Naive B cell (primary cell): ENCODE results near the gene ARAP3. TPM values are rescaled to one million over a fixed set of nuclear protein-coding genes. Genes with fewer than 3 reads are reported as not detected.

ENCODE experiments used
- ATAC-seq, 2 donors: fragments of 150-1000 bp; cut with Tn5 transposase; 2 replicates each; pipeline ENCODE4 v1.10.0; 2021; ENCODE audit warnings: low read depth in 2 of 2, mild to moderate bottlenecking in 2 of 2, moderate library complexity in 2 of 2
- DNase-seq: peaks from one replicate; pipeline ENCODE4 v3.0.0; 2022
- H3K27ac Mint-ChIP-seq, 6 donors: one replicate each; pipeline ENCODE4 v1.8.0; 2020 to 2022; ENCODE audit warnings: mild to moderate bottlenecking in 6 of 6, mixed read lengths in 6 of 6, moderate library complexity in 5 of 6, inconsistent platforms in 2 of 6
- H3K27me3 Mint-ChIP-seq, 3 donors: one replicate each; pipeline ENCODE4 v1.8.0; 2021 to 2022; ENCODE audit warnings: mixed read lengths in 3 of 3, mild to moderate bottlenecking in 1 of 3
- H3K36me3 Mint-ChIP-seq, 2 donors: one replicate each; pipeline ENCODE4 v1.8.0; 2020 to 2022; ENCODE audit warnings: mixed read lengths in 2 of 2, inconsistent platforms in 1 of 2, mild to moderate bottlenecking in 1 of 2
- H3K4me1 Mint-ChIP-seq, 3 donors: one replicate each; pipeline ENCODE4 v1.8.0; 2020 to 2022; ENCODE audit warnings: mixed read lengths in 3 of 3, inconsistent platforms in 1 of 3, mild to moderate bottlenecking in 1 of 3, moderate library complexity in 1 of 3
- H3K4me3 Mint-ChIP-seq, 8 donors: one replicate each; pipeline ENCODE4 v1.8.0; 2020 to 2022; ENCODE audit warnings: mild to moderate bottlenecking in 8 of 8, mixed read lengths in 8 of 8, moderate library complexity in 8 of 8, inconsistent platforms in 2 of 8
- H3K9me3 Mint-ChIP-seq, 7 donors: one replicate each; pipeline ENCODE4 v1.8.0; 2020 to 2022; ENCODE audit warnings: mixed read lengths in 7 of 7, mild to moderate bottlenecking in 5 of 7, inconsistent platforms in 2 of 7, moderate library complexity in 1 of 7
- polyA plus RNA-seq, 6 donors: library from polyadenylated mRNA; unstranded; fragments of 300-500 nt; fragmentation: Illumina TruSeq; gene quantifications; one replicate each; pipeline ENCODE4 v1.2.3, GENCODE V29; 2021; ENCODE audit warnings: low read depth in 6 of 6

Gene ARAP3
- polyA plus RNA-seq, 6 donors from 2014 or later: not detected

- peaks cover 72 to 94% (median 90%) of the 10 kb centered on the region in 3 donors for H3K27me3 Mint-ChIP-seq
- ATAC-seq: no peak
- H3K9me3 Mint-ChIP-seq: no peaks in the 10 kb centered on the region
- peak overlapping the region in 2 of 6 donors; percentile 32 to 77 for H3K27ac Mint-ChIP-seq
- peaks cover 8 to 14% (median 11%) of the 10 kb centered on the region in 3 donors for H3K4me1 Mint-ChIP-seq
- no peak for DNase-seq
- H3K36me3 Mint-ChIP-seq: no peaks in the 10 kb centered on the region
- no peak overlapping the region for H3K4me3 Mint-ChIP-seq
Measured at GRCh38 chr5:141694479-141694878, 12.4 kb upstream of the ARAP3 start.

- no peak for ATAC-seq
- Mint-ChIP-seq H3K27me3 (peaks cover 69 to 92% (median 89%) of the 10 kb centered on the region in 3 donors), H3K36me3 (no peaks in the 10 kb centered on the region), H3K4me1 (peaks cover 8 to 14% (median 11%) of the 10 kb centered on the region in 3 donors), H3K27ac (no peak overlapping the region), H3K4me3 (peak overlapping the region in 3 of 8 donors; percentile 43 to 76 (median 56)), H3K9me3 (no peaks in the 10 kb centered on the region)
- no peak for DNase-seq
Measured at GRCh38 chr5:141692919-141693725, 11.1 kb upstream of the ARAP3 start.

- ATAC-seq (peak in 1 of 2 donors; percentile 31), DNase-seq (no peak)
- peak overlapping the region in 2 of 6 donors; percentile 52 to 79 for H3K27ac Mint-ChIP-seq
- H3K36me3 Mint-ChIP-seq: no peaks in the 10 kb centered on the region
- peaks cover 69 to 91% (median 88%) of the 10 kb centered on the region in 3 donors for H3K27me3 Mint-ChIP-seq
- H3K4me1 Mint-ChIP-seq: peaks cover 8 to 14% (median 11%) of the 10 kb centered on the region in 3 donors
- H3K4me3 Mint-ChIP-seq: peak overlapping the region in 6 of 8 donors; percentile 56 to 76 (median 68)
- H3K9me3 Mint-ChIP-seq: no peaks in the 10 kb centered on the region
Measured at GRCh38 chr5:141692533-141692888, 10.5 kb upstream of the ARAP3 start.

- Mint-ChIP-seq H3K4me1 (peaks cover 8 to 14% (median 11%) of the 10 kb centered on the region in 3 donors), H3K36me3 (no peaks in the 10 kb centered on the region), H3K9me3 (no peaks in the 10 kb centered on the region), H3K4me3 (peak overlapping the region in 6 of 8 donors; percentile 56 to 76 (median 68)), H3K27ac (peak overlapping the region in 2 of 6 donors; percentile 52 to 79), H3K27me3 (peaks cover 64 to 88% (median 86%) of the 10 kb centered on the region in 3 donors)
- peak; percentile 75 for DNase-seq
- ATAC-seq: peak; percentile 88 to 92
Measured at GRCh38 chr5:141691867-141692532, 10.0 kb upstream of the ARAP3 start.

- Mint-ChIP-seq H3K36me3 (no peaks in the 10 kb centered on the region), H3K27ac (peak overlapping the region in 1 of 6 donors; percentile 75), H3K4me1 (peaks cover 8 to 14% (median 11%) of the 10 kb centered on the region in 3 donors), H3K27me3 (peaks cover 58 to 82% (median 80%) of the 10 kb centered on the region in 3 donors), H3K9me3 (no peaks in the 10 kb centered on the region), H3K4me3 (peak overlapping the region in 1 of 8 donors; percentile 44)
- ATAC-seq: no peak
- DNase-seq: no peak
Measured at GRCh38 chr5:141691286-141691866, 9.3 kb upstream of the ARAP3 start.

GRCh38 chr5:141686648-141687416 lies 4.8 kb upstream of the ARAP3 start:
- H3K9me3 Mint-ChIP-seq: no peaks in the 10 kb centered on the region
- no peak overlapping the region for H3K4me3 Mint-ChIP-seq
- peaks cover 12 to 21% (median 17%) of the 10 kb centered on the region in 3 donors for H3K4me1 Mint-ChIP-seq
- ATAC-seq (no peak), DNase-seq (no peak)
- no peak overlapping the region for H3K27ac Mint-ChIP-seq
- H3K27me3 Mint-ChIP-seq: peaks cover 25 to 44% (median 40%) of the 10 kb centered on the region in 3 donors
- no peaks in the 10 kb centered on the region for H3K36me3 Mint-ChIP-seq

GRCh38 chr5:141685591-141685990 lies 3.6 kb upstream of the ARAP3 start:
- Mint-ChIP-seq H3K9me3 (no peaks in the 10 kb centered on the region), H3K4me3 (peak overlapping the region in 1 of 8 donors; percentile 26), H3K27ac (peak overlapping the region in 1 of 6 donors; percentile 68), H3K27me3 (peaks cover 26 to 41% (median 40%) of the 10 kb centered on the region in 3 donors), H3K4me1 (peaks cover 18 to 26% (median 25%) of the 10 kb centered on the region in 3 donors), H3K36me3 (no peaks in the 10 kb centered on the region)
- ATAC-seq (no peak), DNase-seq (no peak)

GRCh38 chr5:141683596-141684141 lies 1.6 kb upstream of the ARAP3 start:
- Mint-ChIP-seq H3K36me3 (no peaks in the 10 kb centered on the region), H3K27ac (peak overlapping the region in 2 of 6 donors; percentile 58 to 69), H3K4me3 (peak overlapping the region in 4 of 8 donors; percentile 9 to 82 (median 51)), H3K27me3 (peaks cover 12 to 29% (median 23%) of the 10 kb centered on the region in 3 donors), H3K9me3 (no peaks in the 10 kb centered on the region), H3K4me1 (peaks cover 18 to 27% (median 25%) of the 10 kb centered on the region in 3 donors)
- DNase-seq (no peak), ATAC-seq (no peak)

GRCh38 chr5:141681295-141681694 lies 735 bp downstream of the ARAP3 start:
- H3K4me3 Mint-ChIP-seq: peak overlapping the region; percentile 13 to 90 (median 70)
- peaks cover 18 to 28% (median 27%) of the 10 kb centered on the region in 3 donors for H3K4me1 Mint-ChIP-seq
- no peaks in the 10 kb centered on the region for H3K9me3 Mint-ChIP-seq
- no peak overlapping the region for H3K27ac Mint-ChIP-seq
- H3K36me3 Mint-ChIP-seq: no peaks in the 10 kb centered on the region
- peaks cover 5 to 25% (median 9%) of the 10 kb centered on the region in 3 donors for H3K27me3 Mint-ChIP-seq
- ATAC-seq: no peak
- DNase-seq: no peak

GRCh38 chr5:141680751-141681201 lies 1.3 kb downstream of the ARAP3 start:
- H3K27me3 Mint-ChIP-seq: peaks cover 5 to 25% (median 9%) of the 10 kb centered on the region in 3 donors

GRCh38 chr5:141680178-141680577 lies 1.9 kb downstream of the ARAP3 start:
- ATAC-seq: no peak
- Mint-ChIP-seq H3K4me1 (peaks cover 18 to 28% (median 27%) of the 10 kb centered on the region in 3 donors), H3K27ac (no peak overlapping the region), H3K9me3 (no peaks in the 10 kb centered on the region), H3K36me3 (no peaks in the 10 kb centered on the region), H3K4me3 (no peak overlapping the region), H3K27me3 (peaks cover 5 to 25% (median 9%) of the 10 kb centered on the region in 3 donors)
- no peak for DNase-seq

More at GRCh38 chr5:141680751-141681201, 1.3 kb downstream of the ARAP3 start:
- Mint-ChIP-seq H3K36me3 (no peaks in the 10 kb centered on the region), H3K4me1 (peaks cover 18 to 28% (median 27%) of the 10 kb centered on the region in 3 donors), H3K27ac (no peak overlapping the region), H3K4me3 (peak overlapping the region; percentile 22 to 90 (median 56)), H3K9me3 (no peaks in the 10 kb centered on the region)
- DNase-seq (no peak), ATAC-seq (no peak)

- Mint-ChIP-seq H3K9me3 (no peaks in the 10 kb centered on the region), H3K4me1 (peaks cover 10 to 17% (median 10%) of the 10 kb centered on the region in 3 donors), H3K4me3 (no peak overlapping the region), H3K27me3 (peaks cover 9 to 25% (median 9%) of the 10 kb centered on the region in 3 donors), H3K36me3 (no peaks in the 10 kb centered on the region), H3K27ac (peak overlapping the region in 1 of 6 donors; percentile 44)
- no peak for DNase-seq
- ATAC-seq: peak; percentile 50 to 52
Measured at GRCh38 chr5:141677415-141677814, 4.6 kb downstream of the ARAP3 start.
